OCI-LY3 (cell line): ENCODE measurements around the gene PAX1.

Experiments used
- H2AFZ ChIP-seq: fragments of 200-600, 300-600 bp; shearing (Covaris generic); 2 replicates; pipeline ENCODE4 v1.6.0; 2014; ENCODE audit warnings: antibody characterized with exemption, low read depth, low read length
- H3K27ac ChIP-seq: fragments of 200-600, 300-600 bp; sonication (generic); 2 replicates; pipeline ENCODE4 v1.5.1; 2014; ENCODE audit warnings: mild to moderate bottlenecking, low read length, moderate library complexity, mixed read lengths
- H3K27me3 ChIP-seq: fragments of 200-600, 300-600 bp; sonication (generic); 2 replicates; pipeline ENCODE4 v1.6.1; 2014; ENCODE audit warnings: low read depth, low read length, mixed read lengths
- H3K36me3 ChIP-seq: fragments of 200-600, 300-600 bp; sonication (generic); replicated peaks from 2 replicates; pipeline ENCODE3; 2014; ENCODE audit warnings: low read depth, low read length, mixed read lengths
- H3K4me1 ChIP-seq: fragments of 300-600, 200-600 bp; sonication (generic); 2 replicates; pipeline ENCODE4 v1.6.1; 2014; ENCODE audit warnings: low read length, mixed read lengths
- H3K4me2 ChIP-seq: fragments of 200-600, 300-600 bp; sonication (generic); 2 replicates; pipeline ENCODE4 v1.6.1; 2014; ENCODE audit warnings: low read length, mixed read lengths
- H3K4me3 ChIP-seq: fragments of 300-600, 200-600 bp; sonication (generic); 2 replicates; pipeline ENCODE4 v1.5.1; 2014; ENCODE audit warnings: antibody characterized with exemption, mild to moderate bottlenecking, low read length, moderate library complexity
- H3K79me2 ChIP-seq: fragments of 300-600, 200-600 bp; shearing (Covaris generic); 2 replicates; pipeline ENCODE4 v1.6.1; 2014; ENCODE audit warnings: mild to moderate bottlenecking, low read length, mixed read lengths
- H3K9ac ChIP-seq: fragments of 300-600, 200-600 bp; shearing (Covaris generic); 2 replicates; pipeline ENCODE4 v1.6.0; 2014; ENCODE audit warnings: mild to moderate bottlenecking, low read length, moderate library complexity
- H3K9me3 ChIP-seq: fragments of 200-600, 300-600 bp; shearing (Covaris generic); 2 replicates; pipeline ENCODE4 v1.6.1; 2014; ENCODE audit warnings: low read length, mixed read lengths; ENCODE audit not compliant: insufficient read depth
- H4K20me1 ChIP-seq: fragments of 200-600, 300-600 bp; sonication (generic); 2 replicates; pipeline ENCODE4 v1.6.1; 2016; ENCODE audit warnings: low read length, mixed read lengths; ENCODE audit not compliant: insufficient read depth
- CTCF ChIP-seq: fragments of 200-600, 300-600 bp; sonication (generic); IDR thresholded peaks from 2 replicates; pipeline ENCODE4 v1.5.1; 2014; ENCODE audit warnings: antibody characterized with exemption, low read length, low read depth
- EZH2phosphoT487 ChIP-seq: fragments of 200-600 bp; shearing (Covaris generic); IDR thresholded peaks from 2 replicates; pipeline ENCODE4 v1.6.1; 2018; ENCODE audit warnings: antibody characterized with exemption, mixed run types, low read depth

The PAX1 gene

GRCh38 chr20:21703717-21704407 lies 1.6 kb upstream of the PAX1 start:
- Histone ChIP-seq H3K27me3 (peaks cover 10% of the 10 kb centered on the region), H3K79me2 (no peaks in the 10 kb centered on the region), H4K20me1 (no peaks in the 10 kb centered on the region), H3K9me3 (no peaks in the 10 kb centered on the region), H2AFZ (no peak overlapping the region), H3K4me3 (no peak overlapping the region), H3K27ac (no peak overlapping the region), H3K4me2 (no peak overlapping the region), H3K9ac (no peak overlapping the region), H3K36me3 (no peaks in the 10 kb centered on the region), H3K4me1 (no peaks in the 10 kb centered on the region)
- TF ChIP-seq CTCF, result no peak
- TF ChIP-seq EZH2phosphoT487, result no peak

- no peak overlapping the region for H3K9ac ChIP-seq
- H3K4me2 ChIP-seq, result no peak overlapping the region
- no peak overlapping the region for H3K27ac ChIP-seq
- peaks cover 6% of the 10 kb centered on the region for H3K27me3 ChIP-seq
- no peaks in the 10 kb centered on the region for H3K36me3 ChIP-seq
- H3K4me3 ChIP-seq, result no peak overlapping the region
- H2AFZ ChIP-seq, result no peak overlapping the region
- H3K9me3 ChIP-seq, result no peaks in the 10 kb centered on the region
- no peaks in the 10 kb centered on the region for H4K20me1 ChIP-seq
- H3K79me2 ChIP-seq, result no peaks in the 10 kb centered on the region
- no peaks in the 10 kb centered on the region for H3K4me1 ChIP-seq
- TF ChIP-seq CTCF (no peak), EZH2phosphoT487 (no peak)
Observed at GRCh38 chr20:21704408-21705385, 767 bp upstream of the PAX1 start.

GRCh38 chr20:21706261-21707195 lies 1.1 kb downstream of the PAX1 start:
- H3K36me3 ChIP-seq, result no peaks in the 10 kb centered on the region
- H3K9me3 ChIP-seq, result no peaks in the 10 kb centered on the region
- H3K9ac ChIP-seq, result no peak overlapping the region
- H2AFZ ChIP-seq, result no peak overlapping the region
- TF ChIP-seq CTCF, result no peak
- no peak for TF ChIP-seq EZH2phosphoT487
- H3K4me1 ChIP-seq, result no peaks in the 10 kb centered on the region
- no peak overlapping the region for H3K27ac ChIP-seq
- H3K4me3 ChIP-seq, result no peak overlapping the region
- H3K79me2 ChIP-seq, result no peaks in the 10 kb centered on the region
- H4K20me1 ChIP-seq, result no peaks in the 10 kb centered on the region
- no peak overlapping the region for H3K4me2 ChIP-seq
- peaks cover 2% of the 10 kb centered on the region; the same call in 1 of the 2 replicates for H3K27me3 ChIP-seq
